ENCODE measurements around the gene RHOU.

RHOU gene

GRCh38 chr1:228786361-228787129 lies 51.3 kb downstream of the RHOU start:
- no peak for DNase-seq

DNA sequence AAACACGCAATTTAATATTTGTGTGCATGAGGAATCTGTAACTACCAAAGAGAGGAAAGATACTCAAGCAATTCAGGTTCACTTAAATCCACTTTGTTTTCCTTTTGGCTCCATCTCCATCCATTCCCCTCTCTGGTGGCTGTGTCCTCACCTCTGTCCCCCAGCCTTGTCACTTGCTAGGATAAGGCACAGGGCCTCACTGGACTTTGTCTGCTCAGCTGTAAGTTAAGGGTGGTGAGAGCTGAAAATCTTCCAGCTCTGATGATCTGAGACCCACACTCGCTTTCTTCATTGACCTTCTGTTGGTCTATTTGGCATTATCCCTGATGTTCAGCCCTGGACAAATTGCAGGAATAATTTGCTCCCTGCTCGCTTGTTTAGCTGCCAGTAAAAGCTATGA lies 56.5 kb downstream of the RHOU start:
- no peak for DNase-seq

GRCh38 chr1:228792601-228793000 lies 57.3 kb downstream of the RHOU start:
- no peak for DNase-seq

DNA sequence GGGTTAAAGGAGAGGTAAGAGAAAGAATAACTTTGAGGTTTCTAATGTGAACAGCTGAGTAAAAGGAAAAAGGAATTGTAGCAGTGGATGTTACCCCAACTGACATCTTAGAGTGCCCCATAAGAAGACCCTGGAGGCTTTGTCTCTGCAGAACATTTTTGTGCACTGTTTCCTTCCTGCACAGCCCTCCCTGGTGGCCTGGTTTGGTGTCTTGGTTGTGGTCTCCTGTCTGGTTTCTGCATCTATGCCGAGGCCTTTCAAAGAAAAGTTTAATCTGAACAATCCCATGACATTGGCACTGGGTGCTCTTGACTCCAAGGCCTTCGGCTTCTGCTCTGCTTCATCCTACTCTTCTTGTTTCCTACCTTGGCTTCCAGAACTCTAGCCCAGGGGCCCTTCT lies 57.8 kb downstream of the RHOU start:
- no peak for DNase-seq

- no peak for DNase-seq
These were observed 58.9 kb downstream of the RHOU start for GRCh38 chr1:228794173-228794572.

GRCh38 chr1:228794810-228795209 lies 59.5 kb downstream of the RHOU start:
- no peak for DNase-seq

GRCh38 chr1:228795596-228795995 lies 60.3 kb downstream of the RHOU start:
- DNase-seq, result no peak

Measured in OCI-M1 (cell line).